Hypothalamus (tissue), 51 donors: Measurements from ENCODE around the gene RPL9.
"Not testable (repeated sequence)": the region's sequence is repeated elsewhere in the genome, so short reads cannot be mapped to it uniquely, and the experiment has no call there.

Source experiments
- DNase-seq, 51 donors: peaks; one replicate each; lab custom pipeline; 2025; lab: John Stamatoyannopoulos, UW

The RPL9 gene

DNA sequence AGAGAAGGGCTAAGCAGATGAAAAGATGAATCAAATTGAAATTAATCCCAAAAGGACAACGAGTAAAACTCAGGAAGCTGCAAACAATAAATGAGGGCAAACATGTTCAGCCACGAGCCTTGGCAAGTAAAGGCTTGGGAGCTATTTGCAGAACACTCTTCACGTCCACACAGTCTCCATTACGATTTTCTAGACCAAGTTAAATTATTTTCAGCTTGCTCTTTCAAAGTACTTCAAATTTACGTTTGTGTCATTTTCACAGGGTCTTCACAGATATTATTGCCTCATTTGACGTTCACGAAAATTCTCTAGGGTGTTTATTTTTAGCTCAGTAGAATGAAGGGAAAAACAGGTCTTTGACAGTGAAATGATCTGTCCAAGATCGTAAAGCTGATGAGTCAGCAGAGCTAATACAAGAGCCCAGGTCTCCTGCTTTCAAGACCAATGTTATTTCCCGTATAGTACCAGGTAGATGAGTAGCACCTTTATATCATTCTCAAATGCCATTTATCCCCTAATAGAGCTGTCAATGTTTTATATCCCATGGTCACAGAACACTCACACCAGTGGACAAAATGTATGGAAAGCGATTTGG is 31.1 kb downstream of the RPL9 start:
- no peak for DNase-seq

DNA sequence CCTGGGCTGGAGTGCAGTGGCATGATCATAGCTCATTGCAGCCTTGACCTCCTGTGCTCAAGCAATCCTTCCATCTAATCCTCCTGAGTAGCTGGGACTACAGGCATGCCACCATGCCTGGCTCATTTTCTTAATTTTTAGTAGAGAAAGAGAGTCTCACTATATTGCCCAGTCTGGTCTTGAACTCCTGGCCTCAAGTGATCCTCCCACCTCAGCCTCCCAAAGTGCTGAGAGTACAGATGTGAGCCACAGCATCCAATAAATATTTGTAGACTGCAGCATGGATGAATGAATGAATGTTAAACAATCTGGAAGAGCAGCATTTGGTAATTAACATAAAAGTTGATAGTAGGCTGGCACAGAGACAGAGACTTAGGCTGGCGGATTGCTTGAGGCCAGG is 32.0 kb downstream of the RPL9 start:
- DNase-seq, result no peak

DNA sequence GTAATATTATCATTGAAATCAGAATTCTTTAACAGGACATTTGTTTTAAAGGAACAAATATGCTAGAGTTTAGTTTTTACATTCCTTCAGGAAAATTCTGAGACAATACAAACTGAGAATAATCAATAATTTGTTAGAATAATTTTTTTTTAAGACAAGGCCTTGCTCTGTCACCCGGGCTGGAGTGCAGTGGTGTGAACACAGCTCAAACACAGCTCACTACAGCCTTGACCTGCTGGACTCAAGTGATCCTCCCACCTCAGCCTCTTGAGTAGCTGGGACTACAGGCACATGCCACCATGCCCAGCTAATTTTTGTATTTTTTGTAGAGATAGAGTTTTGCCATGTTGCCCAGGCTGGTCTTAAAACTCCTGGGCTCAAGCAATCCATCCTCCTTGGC is 33.4 kb downstream of the RPL9 start:
- not testable (repeated sequence) for DNase-seq

DNA sequence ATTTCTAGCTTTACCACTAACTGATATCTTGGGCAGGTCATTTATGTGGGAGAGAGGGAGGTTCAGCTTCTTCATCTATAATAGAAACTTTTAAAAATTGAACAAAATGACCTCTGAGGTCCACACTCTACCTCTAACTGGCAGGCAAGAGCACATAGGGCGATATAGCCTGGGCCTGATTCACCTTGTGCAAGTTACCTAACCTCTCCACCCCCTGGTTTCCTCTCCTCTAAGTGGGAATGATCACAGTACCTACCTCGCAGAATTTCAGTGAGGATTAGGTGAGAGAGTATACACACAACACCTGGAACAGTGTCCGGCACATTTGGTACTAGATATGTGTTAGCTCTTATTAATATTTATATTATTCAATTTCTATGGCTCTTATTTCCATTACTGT is 36.5 kb downstream of the RPL9 start:
- DNase-seq, result no peak

DNA sequence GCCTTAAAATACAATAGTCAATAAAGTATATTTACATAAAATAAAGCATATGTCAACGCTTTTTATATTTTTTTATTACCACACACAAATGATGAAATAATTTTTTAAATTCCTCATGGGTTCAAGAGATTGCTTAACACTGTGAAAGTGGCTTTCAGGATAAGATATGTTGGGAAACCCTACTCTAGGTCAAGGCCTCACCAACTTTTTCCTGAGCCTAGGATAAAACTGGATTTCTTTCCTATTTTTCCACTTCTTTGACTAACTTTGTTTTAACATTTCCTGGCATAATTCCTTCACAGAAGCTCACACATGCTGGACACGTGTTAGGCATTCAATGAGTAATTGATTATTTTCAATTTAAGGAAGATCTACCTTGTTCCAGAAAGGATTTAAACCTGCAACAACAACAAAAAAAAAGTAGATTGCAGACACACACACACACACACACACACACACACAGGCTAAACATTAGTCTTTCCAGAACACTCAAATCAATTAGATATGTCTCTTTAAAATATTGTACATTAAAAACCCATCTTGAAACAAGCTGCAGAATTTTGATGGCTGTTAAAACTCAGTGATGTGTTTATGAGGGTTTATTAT is 42.9 kb downstream of the RPL9 start:
- DNase-seq, result no peak

DNA sequence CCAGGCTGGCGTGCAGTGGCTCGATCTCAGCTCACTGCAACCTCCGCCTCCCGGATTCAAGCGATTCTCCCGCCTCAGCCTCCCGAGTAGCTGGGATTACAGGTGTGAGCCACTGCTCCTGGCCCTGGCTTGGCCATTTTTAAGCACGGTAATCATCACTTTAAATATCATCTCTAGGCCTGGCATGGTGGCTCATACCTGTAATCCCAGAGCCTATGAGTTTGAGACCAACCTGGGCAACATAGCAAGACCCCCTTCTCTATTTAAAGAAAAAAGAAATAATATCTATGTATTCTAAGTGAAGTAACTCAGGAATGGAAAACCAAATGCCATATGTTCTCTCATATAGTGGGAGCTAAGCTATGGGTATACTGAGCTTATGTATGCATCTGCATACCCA is 47.2 kb downstream of the RPL9 start:
- DNase-seq, result not testable (repeated sequence)

DNA sequence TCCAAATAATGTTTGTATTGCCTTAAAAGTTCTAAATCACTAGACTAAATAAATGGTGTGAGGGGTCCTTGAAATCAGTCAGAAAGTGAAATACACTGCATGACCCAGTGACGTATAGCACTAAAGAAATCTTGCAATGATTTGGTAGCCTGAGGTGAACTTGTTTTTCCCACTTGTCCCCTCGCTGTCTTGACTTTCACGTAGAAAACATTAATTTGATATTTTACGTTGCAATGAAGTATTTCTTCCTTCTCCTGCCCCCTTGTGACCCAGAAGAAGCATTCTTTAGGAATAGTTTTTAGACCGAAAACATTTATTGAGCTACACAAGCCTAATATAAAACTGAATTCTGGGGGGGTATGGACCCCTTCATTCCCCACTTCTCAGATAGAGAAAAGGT is 48.3 kb downstream of the RPL9 start:
- DNase-seq, result no peak

DNA sequence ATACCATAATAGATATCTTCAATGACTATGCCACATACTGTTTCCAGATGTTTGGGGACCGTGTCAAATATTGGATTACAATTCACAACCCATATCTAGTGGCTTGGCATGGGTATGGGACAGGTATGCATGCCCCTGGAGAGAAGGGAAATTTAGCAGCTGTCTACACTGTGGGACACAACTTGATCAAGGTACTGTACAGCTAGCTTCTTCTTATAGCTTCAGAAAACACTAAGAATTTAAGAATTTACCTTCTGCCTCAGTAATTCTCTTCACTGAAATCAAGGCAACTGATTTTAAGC is 51.2 kb downstream of the RPL9 start:
- DNase-seq, result no peak

DNA sequence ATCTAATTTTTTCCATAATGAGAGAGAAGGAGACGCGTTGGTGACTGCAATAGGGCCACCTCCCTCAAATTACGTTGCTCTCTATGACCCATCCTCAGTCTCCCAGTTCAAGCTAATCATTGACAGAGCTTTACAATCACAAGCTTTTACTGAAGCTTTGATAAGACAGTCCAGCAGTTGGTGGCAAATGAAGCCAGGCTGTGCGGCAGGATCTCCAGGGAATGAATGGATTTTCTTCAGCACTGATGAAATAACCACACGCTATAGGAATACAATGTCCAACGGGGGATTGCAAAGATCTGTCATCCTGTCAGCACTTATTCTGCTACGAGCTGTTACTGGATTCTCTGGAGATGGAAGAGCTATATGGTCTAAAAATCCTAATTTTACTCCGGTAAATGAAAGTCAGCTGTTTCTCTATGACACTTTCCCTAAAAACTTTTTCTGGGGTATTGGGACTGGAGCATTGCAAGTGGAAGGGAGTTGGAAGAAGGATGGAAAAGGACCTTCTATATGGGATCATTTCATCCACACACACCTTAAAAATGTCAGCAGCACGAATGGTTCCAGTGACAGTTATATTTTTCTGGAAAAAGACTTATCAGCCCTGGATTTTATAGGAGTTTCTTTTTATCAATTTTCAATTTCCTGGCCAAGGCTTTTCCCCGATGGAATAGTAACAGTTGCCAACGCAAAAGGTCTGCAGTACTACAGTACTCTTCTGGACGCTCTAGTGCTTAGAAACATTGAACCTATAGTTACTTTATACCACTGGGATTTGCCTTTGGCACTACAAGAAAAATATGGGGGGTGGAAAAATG is 51.7 kb downstream of the RPL9 start, which contains the start of gene KLB:
TSS of gene KLB (plus strand) at position 168 of the 821 bp plus-strand sequence. CDS start at position 188, 20 bp downstream.
- no peak for DNase-seq
